ENCODE data around the gene SMYD3.

Gene SMYD3

GRCh38 chr1:246068619-246069509 is 438.2 kb downstream of the SMYD3 start:
- no peak for DNase-seq (ENCODE audit: low read depth)

- no peak for DNase-seq (ENCODE audit: low read depth)
These were observed 438.9 kb downstream of the SMYD3 start for GRCh38 chr1:246068217-246068512.

GRCh38 chr1:246067432-246068216 is 439.5 kb downstream of the SMYD3 start:
- DNase-seq (ENCODE audit: low read depth), result peak; percentile 1

GRCh38 chr1:246066573-246066972 is 440.5 kb downstream of the SMYD3 start:
- DNase-seq (ENCODE audit: low read depth), result no peak

- DNase-seq (ENCODE audit: low read depth), result no peak
These were observed 441.5 kb downstream of the SMYD3 start for GRCh38 chr1:246065592-246065991.

- DNase-seq (ENCODE audit: low read depth), result no peak
These were observed 442.2 kb downstream of the SMYD3 start for GRCh38 chr1:246064891-246065290.

- no peak for DNase-seq (ENCODE audit: low read depth)
These were observed 444.0 kb downstream of the SMYD3 start for GRCh38 chr1:246063013-246063616.

- no peak for DNase-seq (ENCODE audit: low read depth)
These were observed 448.6 kb downstream of the SMYD3 start for GRCh38 chr1:246058466-246058865.

- no peak for DNase-seq (ENCODE audit: low read depth)
These were observed 454.5 kb downstream of the SMYD3 start for GRCh38 chr1:246052603-246053002.

GRCh38 chr1:246051909-246052518 is 455.1 kb downstream of the SMYD3 start:
- DNase-seq (ENCODE audit: low read depth), result no peak

- DNase-seq (ENCODE audit: low read depth), result no peak
These were observed 458.4 kb downstream of the SMYD3 start for GRCh38 chr1:246048693-246049092.

- no peak for DNase-seq (ENCODE audit: low read depth)
These were observed 463.5 kb downstream of the SMYD3 start for GRCh38 chr1:246043556-246043955.

- no peak for DNase-seq (ENCODE audit: low read depth)
These were observed 465.7 kb downstream of the SMYD3 start for GRCh38 chr1:246041360-246041759.

- no peak for DNase-seq (ENCODE audit: low read depth)
These were observed 466.7 kb downstream of the SMYD3 start for GRCh38 chr1:246040200-246040890.

GRCh38 chr1:246039584-246039983 is 467.5 kb downstream of the SMYD3 start:
- DNase-seq (ENCODE audit: low read depth), result no peak

GRCh38 chr1:246037832-246038231 is 469.2 kb downstream of the SMYD3 start:
- no peak for DNase-seq (ENCODE audit: low read depth)

- no peak for DNase-seq (ENCODE audit: low read depth)
These were observed 470.9 kb downstream of the SMYD3 start for GRCh38 chr1:246036175-246036574.

- no peak for DNase-seq (ENCODE audit: low read depth)
These were observed 472.0 kb downstream of the SMYD3 start for GRCh38 chr1:246035060-246035541.

GRCh38 chr1:246034630-246035029 is 472.4 kb downstream of the SMYD3 start:
- DNase-seq (ENCODE audit: low read depth), result no peak

GRCh38 chr1:246032984-246033383 is 474.1 kb downstream of the SMYD3 start:
- DNase-seq (ENCODE audit: low read depth), result no peak

GRCh38 chr1:246032031-246032551 is 475.0 kb downstream of the SMYD3 start:
- DNase-seq (ENCODE audit: low read depth), result no peak
